H1 (cell line): ENCODE results near the gene EBPL. TPM values are rescaled to one million over a fixed set of nuclear protein-coding genes. Genes with fewer than 3 reads are reported as not detected.

ENCODE experiments used
- EZH2 ChIP-seq: fragments of 200-600 bp; sonication (generic); IDR thresholded peaks from 2 replicates; pipeline ENCODE4 v1.7.1; 2012; ENCODE audit warnings: low read depth, mild to moderate bottlenecking, moderate library complexity, low read length, inconsistent platforms; ENCODE audit not compliant: severe bottlenecking
- GABPA ChIP-seq: IDR thresholded peaks from 2 replicates; pipeline ENCODE4 v1.6.1; 2011; ENCODE audit warnings: mild to moderate bottlenecking, low read length, moderate library complexity, borderline replicate concordance; ENCODE audit not compliant: insufficient read depth
- PHF8 ChIP-seq: fragments of 200-600 bp; sonication (generic); conservative IDR thresholded peaks from 2 replicates; pipeline ENCODE4 v1.7.1; 2012; ENCODE audit warnings: low read depth, mild to moderate bottlenecking, inconsistent platforms, low read length, moderate library complexity
- POLR2AphosphoS5 ChIP-seq: IDR thresholded peaks from 2 replicates; pipeline ENCODE4 v1.6.1; 2011; ENCODE audit warnings: low read depth, low read length
- RBBP5 ChIP-seq: IDR thresholded peaks from 2 replicates; pipeline ENCODE4 v1.7.1; 2012; ENCODE audit warnings: low read depth, mild to moderate bottlenecking, inconsistent platforms, low read length, moderate library complexity, borderline replicate concordance
- TCF12 ChIP-seq: IDR thresholded peaks from 2 replicates; pipeline ENCODE4 v1.6.1; 2011; ENCODE audit warnings: low read depth, mild to moderate bottlenecking, low read length
- polyA plus RNA-seq, 7 experiments: library from polyadenylated mRNA; depleted of rRNA in 3 of 7; stranded (reverse) in 5 of 7; unstranded in 2 of 7; fragments of >200 nt in 5 of 7; fragments of 200-250 nt in 2 of 7; gene quantifications; 1 replicate in 5 of 7; 2 replicates in 1 of 7; 4 replicates in 1 of 7; pipeline versions ENCODE4 v1.2.1 to v1.2.3, GENCODE V29; 2011 to 2013; ENCODE audit warnings: missing spikeins in 2 of 7, mixed read lengths in 2 of 7
- total RNA-seq: library from RNA; stranded (reverse); fragmentation: NEBNext Ultra II Directional; extraction: Animal tissue kit (Norgen Biotek cat#: 25700); gene quantifications from 2 replicates; pipeline ENCODE4 v1.2.1, GENCODE V29; 2021

EBPL gene
- total and polyA plus RNA-seq, 2 of the 8 experiments (the other 6 are each of a cell fraction or from before 2014, with no cell fraction given): 130 to 204 TPM

GRCh38 chr13:49693191-49693733 is 2.0 kb upstream of the EBPL start (continued):
- TF ChIP-seq GABPA (no peak), POLR2AphosphoS5 (no peak), PHF8 (no peak), EZH2 (no peak), RBBP5 (no peak), TCF12 (no peak)
